Calu3 (cell line): Measurements from ENCODE around the gene ERC2. TPM values are rescaled to one million over a fixed set of nuclear protein-coding genes. Genes with fewer than 3 reads are reported as not detected.

Experiments
- BruUV-seq: library from RNA; stranded (reverse); fragments of 400-500 nt; replicated peaks from 2 replicates; lab custom pipeline; 2021; lab: Mats Ljungman, UMichigan
- CTCF ChIA-PET: fragments of 300-600 bp; sonication (Branson Sonifier 250); formaldehyde crosslinking; loops from one replicate; lab custom pipeline; 2022; ENCODE audit warnings: antibody characterized with exemption; lab: Charles Lee
- DNase-seq: peaks from one replicate; pipeline ENCODE4 v3.0.0; 2022
- H3K27ac Mint-ChIP-seq: one replicate; pipeline ENCODE4 v1.8.0; 2022; ENCODE audit warnings: mixed read lengths; ENCODE audit not compliant: unreplicated experiment
- H3K27me3 Mint-ChIP-seq: one replicate; pipeline ENCODE4 v1.8.0; 2022; ENCODE audit warnings: mixed read lengths; ENCODE audit not compliant: unreplicated experiment
- H3K36me3 Mint-ChIP-seq: one replicate; pipeline ENCODE4 v1.8.0; 2022; ENCODE audit warnings: mild to moderate bottlenecking, moderate library complexity, mixed read lengths; ENCODE audit not compliant: insufficient read depth, unreplicated experiment
- H3K4me1 Mint-ChIP-seq: one replicate; pipeline ENCODE4 v1.8.0; 2022; ENCODE audit warnings: mild to moderate bottlenecking, low read depth, mixed read lengths; ENCODE audit not compliant: unreplicated experiment
- H3K4me3 Mint-ChIP-seq: one replicate; pipeline ENCODE4 v1.8.0; 2022; ENCODE audit warnings: mild to moderate bottlenecking, low read depth, moderate library complexity, mixed read lengths; ENCODE audit not compliant: unreplicated experiment
- H3K9me3 Mint-ChIP-seq: one replicate; pipeline ENCODE4 v1.8.0; 2022; ENCODE audit warnings: low read depth, mixed read lengths; ENCODE audit not compliant: unreplicated experiment
- intact Hi-C: fragments of 100-400 bp; cut with micrococcal nuclease; formaldehyde crosslinking; loops from one replicate; pipeline ENCODE4 v1.10.0; 2022; ENCODE audit not compliant: unreplicated experiment
- total RNA-seq: library from RNA; stranded (reverse); gene quantifications from 2 replicates; pipeline ENCODE4 v1.2.3, GENCODE V29; 2022
- TF ChIP-seq, protein P1 (sequence below): fragments of 200-600 bp; IDR thresholded peaks from one replicate; pipeline ENCODE4 v1.8.0; 2022; ENCODE audit warnings: antibody characterized with exemption; ENCODE audit not compliant: unreplicated experiment

The ERC2 gene
- total RNA-seq, 1 experiment from 2014 or later: 0.73 TPM

DNA sequence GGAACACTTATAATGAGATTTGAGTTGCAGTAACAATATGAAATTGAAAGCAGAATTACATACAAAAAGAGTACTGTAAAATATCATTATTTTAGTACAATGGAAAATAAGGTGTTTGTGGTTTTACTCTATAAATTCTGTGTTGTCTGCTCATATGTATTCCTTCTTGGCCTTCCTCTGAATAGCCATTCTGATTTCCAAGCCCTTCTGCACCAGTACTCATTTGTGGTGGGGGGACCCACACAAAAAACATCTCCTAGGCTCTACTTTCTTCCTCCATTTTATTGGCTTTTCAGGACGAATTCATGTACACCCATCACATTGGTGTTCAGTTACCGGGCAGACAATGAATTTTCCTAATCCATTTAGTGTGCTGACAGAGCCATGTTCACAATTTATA, 338.2 kb downstream of the ERC2 start:
- Mint-ChIP-seq H3K36me3 (no peaks in the 10 kb centered on the region), H3K4me1 (peaks cover 19% of the 10 kb centered on the region), H3K27me3 (no peaks in the 10 kb centered on the region), H3K27ac (no peak overlapping the region), H3K4me3 (no peak overlapping the region), H3K9me3 (no peaks in the 10 kb centered on the region)
- DNase-seq: no peak
- intact Hi-C loops: no loop called here
- no TSS peak for BruUV-seq
- CTCF ChIA-PET: no interaction called here
- TF ChIP-seq, protein P1, sequence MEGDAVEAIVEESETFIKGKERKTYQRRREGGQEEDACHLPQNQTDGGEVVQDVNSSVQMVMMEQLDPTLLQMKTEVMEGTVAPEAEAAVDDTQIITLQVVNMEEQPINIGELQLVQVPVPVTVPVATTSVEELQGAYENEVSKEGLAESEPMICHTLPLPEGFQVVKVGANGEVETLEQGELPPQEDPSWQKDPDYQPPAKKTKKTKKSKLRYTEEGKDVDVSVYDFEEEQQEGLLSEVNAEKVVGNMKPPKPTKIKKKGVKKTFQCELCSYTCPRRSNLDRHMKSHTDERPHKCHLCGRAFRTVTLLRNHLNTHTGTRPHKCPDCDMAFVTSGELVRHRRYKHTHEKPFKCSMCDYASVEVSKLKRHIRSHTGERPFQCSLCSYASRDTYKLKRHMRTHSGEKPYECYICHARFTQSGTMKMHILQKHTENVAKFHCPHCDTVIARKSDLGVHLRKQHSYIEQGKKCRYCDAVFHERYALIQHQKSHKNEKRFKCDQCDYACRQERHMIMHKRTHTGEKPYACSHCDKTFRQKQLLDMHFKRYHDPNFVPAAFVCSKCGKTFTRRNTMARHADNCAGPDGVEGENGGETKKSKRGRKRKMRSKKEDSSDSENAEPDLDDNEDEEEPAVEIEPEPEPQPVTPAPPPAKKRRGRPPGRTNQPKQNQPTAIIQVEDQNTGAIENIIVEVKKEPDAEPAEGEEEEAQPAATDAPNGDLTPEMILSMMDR: no peak

DNA sequence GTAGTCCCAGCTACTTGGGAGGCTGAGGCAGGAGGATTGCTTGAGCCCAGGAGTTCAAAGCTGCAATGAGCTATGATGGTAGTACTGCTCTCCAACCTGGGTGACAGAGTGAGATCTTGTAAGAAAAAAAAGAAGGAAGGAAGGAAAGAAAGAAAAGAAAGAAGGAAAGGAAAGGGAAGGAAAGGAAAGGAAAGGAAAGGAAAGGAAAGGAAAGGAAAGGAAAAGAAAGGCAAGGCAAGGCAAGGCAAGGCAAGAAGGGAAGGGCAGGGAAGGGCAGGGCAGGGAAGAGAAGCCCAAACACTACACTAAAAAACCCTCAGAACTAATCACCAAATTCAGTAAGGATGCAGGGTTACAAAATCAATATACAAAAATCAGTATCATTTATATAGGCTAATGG, 341.6 kb downstream of the ERC2 start:
- H3K9me3 Mint-ChIP-seq: no peaks in the 10 kb centered on the region
- no TSS peak for BruUV-seq
- no peak for DNase-seq
- intact Hi-C loops: no loop called here
- no peak overlapping the region for H3K4me3 Mint-ChIP-seq
- peaks cover 13% of the 10 kb centered on the region for H3K4me1 Mint-ChIP-seq
- TF ChIP-seq, protein P1: no peak
- no peak overlapping the region for H3K27ac Mint-ChIP-seq
- CTCF ChIA-PET: no interaction called here
- no peaks in the 10 kb centered on the region for H3K36me3 Mint-ChIP-seq
- peaks cover 17% of the 10 kb centered on the region for H3K27me3 Mint-ChIP-seq

DNA sequence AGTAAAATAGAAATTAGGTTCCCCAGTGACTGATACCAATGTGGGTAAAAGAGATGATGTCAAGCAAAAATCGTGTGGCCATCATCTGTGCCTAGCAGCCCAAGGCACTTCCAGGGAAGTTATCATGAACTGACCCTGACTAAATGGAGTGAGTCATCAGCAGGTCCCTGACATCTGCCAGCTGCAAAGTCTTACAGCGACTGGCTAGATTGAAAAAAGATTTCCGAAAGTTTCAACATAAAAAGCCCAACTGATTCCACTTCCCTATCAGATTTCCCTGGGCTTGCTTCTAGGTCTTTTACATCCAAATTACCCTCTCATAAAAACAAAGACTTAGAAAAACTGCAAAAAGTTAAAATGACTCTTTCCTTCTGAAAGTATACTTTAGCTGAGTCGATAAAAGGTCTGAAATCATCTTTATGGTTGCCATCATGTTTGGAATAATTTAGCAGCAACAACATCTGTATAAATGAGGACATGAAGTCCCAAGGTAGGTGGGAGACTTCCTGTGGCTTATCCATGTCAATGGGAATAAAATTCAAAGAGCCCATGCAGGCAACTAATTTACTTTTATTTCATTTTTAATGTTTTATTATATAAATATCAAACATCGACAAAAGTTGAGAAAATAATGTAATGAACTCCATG, 342.8 kb downstream of the ERC2 start:
- CTCF ChIA-PET: no interaction called here
- DNase-seq: peak; percentile 13
- TF ChIP-seq, protein P1: no peak
- no TSS peak for BruUV-seq
- Mint-ChIP-seq H3K9me3 (no peaks in the 10 kb centered on the region), H3K36me3 (no peaks in the 10 kb centered on the region), H3K27ac (no peak overlapping the region), H3K4me1 (peaks cover 6% of the 10 kb centered on the region), H3K27me3 (peaks cover 17% of the 10 kb centered on the region), H3K4me3 (no peak overlapping the region)
- intact Hi-C loops: no loop called here

DNA sequence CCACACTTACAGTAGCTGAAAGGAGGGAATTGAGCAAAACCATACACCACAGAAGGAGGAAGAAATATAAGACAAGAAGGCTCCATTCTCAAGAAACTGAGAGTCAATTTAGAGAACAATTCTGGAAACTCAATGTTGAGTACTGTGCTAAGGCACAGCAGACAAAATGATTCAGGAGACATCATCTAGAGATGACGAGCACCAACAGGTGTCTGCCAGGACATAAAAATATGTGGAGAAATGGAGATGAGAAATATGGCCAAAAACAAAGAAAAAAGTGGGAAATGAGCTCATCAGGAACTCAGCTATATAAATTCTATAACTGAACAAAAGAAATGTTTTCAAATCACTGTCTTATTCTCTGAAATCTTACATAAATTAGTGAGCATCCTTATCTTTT, 343.7 kb downstream of the ERC2 start:
- TF ChIP-seq, protein P1: no peak
- Mint-ChIP-seq H3K27me3 (peaks cover 17% of the 10 kb centered on the region), H3K4me1 (peaks cover 6% of the 10 kb centered on the region), H3K4me3 (no peak overlapping the region), H3K36me3 (no peaks in the 10 kb centered on the region), H3K9me3 (no peaks in the 10 kb centered on the region), H3K27ac (no peak overlapping the region)
- CTCF ChIA-PET: no interaction called here
- no TSS peak for BruUV-seq
- no peak for DNase-seq
- intact Hi-C loops: no loop called here
